ENCODE results near the gene UNC13D.

DNA sequence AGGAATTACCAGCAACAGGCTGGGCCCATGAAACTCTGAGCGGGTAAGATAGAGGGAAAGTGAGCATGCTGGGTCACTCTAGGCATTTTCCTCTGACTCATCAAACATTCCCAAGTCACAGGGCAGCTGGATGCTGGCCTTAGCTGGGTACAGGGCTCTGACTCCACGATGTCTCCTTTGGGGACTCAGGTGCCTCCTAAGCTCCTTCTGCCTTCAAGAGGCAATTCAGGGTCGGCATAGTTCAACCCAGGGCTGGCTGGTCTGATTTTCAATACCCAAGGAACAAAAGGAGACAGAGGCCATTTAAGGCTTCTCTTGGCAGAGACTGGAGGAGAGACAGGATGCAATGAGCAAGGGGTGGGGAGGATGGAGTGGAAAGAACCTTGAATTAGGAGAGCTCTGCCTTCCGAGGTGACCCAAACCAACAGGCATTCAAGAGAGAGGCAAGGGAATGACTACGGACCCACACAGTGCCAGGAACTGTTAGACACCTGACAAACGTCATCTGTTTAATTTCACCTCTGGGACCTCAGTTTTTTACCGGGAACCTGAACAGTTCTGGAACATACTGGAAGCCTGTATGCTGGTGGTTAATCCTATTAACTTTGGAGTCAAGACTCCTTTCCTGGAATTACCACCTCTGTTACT is 10.0 kb upstream of the UNC13D start:
- TF ChIP-seq EZH2 (IDR thresholded peaks at IDR 0.05; ENCODE audit: insufficient read depth, poor library complexity, severe bottlenecking), result no peak
- TF ChIP-seq EZH2phosphoT487 (IDR thresholded peaks at IDR 0.05; ENCODE audit: insufficient read depth, low read depth), result no peak

Measured in GM23248 (cell line).